Endothelial cell of umbilical vein (primary cell): ENCODE data around the gene PPARD. TPM values are rescaled to one million over a fixed set of nuclear protein-coding genes. Genes with fewer than 3 reads are reported as not detected.

ENCODE experiments used
- BruUV-seq: library from RNA; stranded (reverse); fragments of 400-500 nt; replicated peaks from 2 replicates; lab custom pipeline; 2021; lab: Mats Ljungman, UMichigan
- CTCF ChIA-PET: fragments of 300-600, 350-600 bp; sonication (Branson Sonifier 250); formaldehyde crosslinking; loops from one replicate; lab custom pipeline; 2021; ENCODE audit warnings: antibody characterized with exemption, inconsistent platforms; lab: Charles Lee
- POLR2A ChIA-PET: fragments of 300-600, 350-600 bp; sonication (Branson Sonifier 250); formaldehyde crosslinking; loops from one replicate; lab custom pipeline; 2021; ENCODE audit warnings: antibody characterized with exemption, inconsistent platforms; lab: Charles Lee
- DNase-seq: peaks from one replicate; pipeline ENCODE4 v3.0.0-alpha.2; 2011; ENCODE audit warnings: low read depth, low spot score
- FAIRE-seq: peaks from 2 replicates; lab custom pipeline; 2011; peaks lifted over from hg19 to GRCh38; lab: Jason Lieb, UNC
- H2AFZ ChIP-seq: 2 replicates; pipeline ENCODE4 v1.6.0; 2012; ENCODE audit warnings: low read depth, low read length, control low read depth, inconsistent platforms
- H3K27ac ChIP-seq: 2 replicates; pipeline ENCODE4 v1.5.1; 2011; ENCODE audit warnings: low read depth, mild to moderate bottlenecking, control low read depth, low read length, moderate library complexity; ENCODE audit not compliant: insufficient read depth
- H3K27me3 ChIP-seq, 2 experiments: 2 replicates each; pipeline versions ENCODE4 v1.6.0 to v1.6.1; 2011; ENCODE audit warnings: low read length in 2 of 2, mixed read lengths in 1 of 2; ENCODE audit not compliant: control insufficient read depth in 2 of 2, insufficient read depth in 2 of 2
- H3K36me3 ChIP-seq, 2 experiments: 2 replicates in 1 of 2; 3 replicates in 1 of 2; pipeline ENCODE4 v1.5.1; 2011; ENCODE audit warnings: low read length in 2 of 2, mild to moderate bottlenecking in 1 of 2, moderate library complexity in 1 of 2; ENCODE audit not compliant: control insufficient read depth in 2 of 2, insufficient read depth in 2 of 2; ENCODE audit errors: extremely low read depth in 1 of 2
- H3K4me1 ChIP-seq: 3 replicates; pipeline ENCODE4 v1.5.1; 2011; ENCODE audit warnings: mild to moderate bottlenecking, low read length; ENCODE audit not compliant: control insufficient read depth, insufficient read depth; ENCODE audit errors: extremely low read depth
- H3K4me2 ChIP-seq: 2 replicates; pipeline ENCODE4 v1.6.1; 2011; ENCODE audit warnings: low read length, control low read depth, mixed read lengths; ENCODE audit not compliant: insufficient read depth
- H3K4me3 ChIP-seq, 3 experiments: fragments of 200-600 bp in 1 of 3; sonication (generic), shearing (Covaris generic) in 1 of 3; replicated peaks in 1 of 3; 2 replicates each; pipeline ENCODE4 v1.5.1; 2011 to 2016; ENCODE audit warnings: control low read depth in 3 of 3, low read length in 3 of 3, mild to moderate bottlenecking in 2 of 3, inconsistent platforms in 1 of 3, low read depth in 1 of 3, moderate library complexity in 1 of 3; ENCODE audit not compliant: insufficient read depth in 1 of 3
- H3K79me2 ChIP-seq: 2 replicates; pipeline ENCODE4 v1.6.0; 2012; ENCODE audit warnings: low read length, inconsistent platforms; ENCODE audit not compliant: control insufficient read depth, insufficient read depth
- H3K9ac ChIP-seq: replicated peaks from 2 replicates; pipeline ENCODE3; 2011; ENCODE audit warnings: low read length, control low read depth; ENCODE audit not compliant: insufficient read depth; ENCODE audit errors: extremely low read depth
- H3K9me1 ChIP-seq: replicated peaks from 3 replicates; pipeline ENCODE4 v1.6.0; 2011; ENCODE audit warnings: mild to moderate bottlenecking, low read length; ENCODE audit not compliant: control insufficient read depth, insufficient read depth; ENCODE audit errors: extremely low read depth
- H3K9me3 ChIP-seq: replicated peaks from 2 replicates; pipeline ENCODE4 v1.5.1; 2012; ENCODE audit warnings: low read length, inconsistent platforms; ENCODE audit not compliant: control insufficient read depth, insufficient read depth
- H4K20me1 ChIP-seq: replicated peaks from 2 replicates; pipeline ENCODE3; 2011; ENCODE audit warnings: mild to moderate bottlenecking, low read length; ENCODE audit not compliant: control insufficient read depth, insufficient read depth; ENCODE audit errors: extremely low read depth
- EZH2 ChIP-seq: IDR thresholded peaks from 2 replicates; pipeline ENCODE4 v1.6.1; 2012; ENCODE audit warnings: borderline replicate concordance, low read depth, mild to moderate bottlenecking, moderate library complexity, low read length, inconsistent platforms; ENCODE audit not compliant: severe bottlenecking
- FOS ChIP-seq: IDR thresholded peaks from 2 replicates; pipeline ENCODE4 v1.6.1; 2011; ENCODE audit warnings: mild to moderate bottlenecking, low read length, moderate library complexity, borderline replicate concordance; ENCODE audit not compliant: insufficient read depth
- GATA2 ChIP-seq: IDR thresholded peaks from 2 replicates; pipeline ENCODE4 v1.7.0; 2011; ENCODE audit warnings: low read depth, mild to moderate bottlenecking, moderate library complexity, mixed read lengths, low read length; ENCODE audit not compliant: insufficient read length, insufficient read depth
- JUN ChIP-seq: IDR thresholded peaks from 2 replicates; pipeline ENCODE4 v1.6.1; 2011; ENCODE audit warnings: borderline replicate concordance, low read depth; ENCODE audit not compliant: insufficient read length, insufficient read depth
- MYC ChIP-seq: IDR thresholded peaks from one replicate; pipeline ENCODE4 v1.6.1; 2011; ENCODE audit warnings: mild to moderate bottlenecking, low read depth, low read length
- POLR2A ChIP-seq: IDR thresholded peaks from 2 replicates; pipeline ENCODE4 v1.6.1; 2012; ENCODE audit warnings: low read depth, mild to moderate bottlenecking, control low read depth, low read length
- POLR2AphosphoS5 ChIP-seq: IDR thresholded peaks from 2 replicates; pipeline ENCODE4 v1.6.1; 2012; ENCODE audit warnings: low read depth, mild to moderate bottlenecking, control low read depth, low read length, moderate library complexity; ENCODE audit not compliant: insufficient read depth
- dilution Hi-C: fragments of 300-500 bp; cut with MboI; formaldehyde crosslinking; loops from one replicate; pipeline ENCODE4 v1.15.0; 2019; ENCODE audit warnings: low sequenced_read_pairs; ENCODE audit not compliant: extremely low pct_ligation_motif_present
- intact Hi-C: fragments of 100-400 bp; cut with micrococcal nuclease; formaldehyde crosslinking; loops from one replicate; pipeline ENCODE4 v1.10.0; 2022
- polyA plus RNA-seq, 4 experiments: library from polyadenylated mRNA; depleted of rRNA in 3 of 4; stranded (reverse) in 3 of 4; unstranded in 1 of 4; fragments of >200 nt; gene quantifications; 2 replicates each; pipeline versions ENCODE4 v1.2.1 to v1.2.3, GENCODE V29; 2011 to 2012; ENCODE audit warnings: missing spikeins in 1 of 4
- total RNA-seq: library from RNA; stranded (reverse); gene quantifications from 2 replicates; pipeline ENCODE4 v1.2.3, GENCODE V29; 2021
- TF ChIP-seq, protein P1 (sequence below): IDR thresholded peaks from 2 replicates; pipeline ENCODE4 v1.6.1; 2011; ENCODE audit not compliant: insufficient read depth, insufficient read length
- TF ChIP-seq, protein P2 (sequence below), 2 donors: IDR thresholded peaks; 1 replicate in 1 of 2; 2 replicates in 1 of 2; pipeline ENCODE4 v1.5.1; 2011; ENCODE audit warnings: low read length in 2 of 2, mild to moderate bottlenecking in 2 of 2, moderate library complexity in 2 of 2, control low read depth in 1 of 2, inconsistent platforms in 1 of 2, low read depth in 1 of 2; ENCODE audit not compliant: insufficient read depth in 1 of 2; ENCODE audit errors: extremely low read depth in 1 of 2

PPARD gene
- total and polyA plus RNA-seq, 2 donors (not counting 3 experiments of a cell fraction or from before 2014, with no cell fraction given) = 23.4 to 29.2 TPM

GRCh38 chr6:35359346-35359743 lies 17.0 kb downstream of the PPARD start:
- POLR2A ChIA-PET = no interaction called here
- Histone ChIP-seq H3K27ac (no peak overlapping the region), H3K36me3 (peaks cover 0 to 2% of the 10 kb centered on the region in 2 experiments), H3K4me2 (no peak overlapping the region), H4K20me1 (no peaks in the 10 kb centered on the region), H3K79me2 (peaks cover 5% of the 10 kb centered on the region), H3K4me1 (no peaks in the 10 kb centered on the region), H3K9me1 (no peaks in the 10 kb centered on the region), H3K4me3 (no peak overlapping the region), H3K9ac (no peak overlapping the region), H3K27me3 (no peaks in the 10 kb centered on the region), H2AFZ (no peak overlapping the region), H3K9me3 (no peaks in the 10 kb centered on the region)
- FAIRE-seq (no peak), DNase-seq (no peak)
- intact Hi-C loops = no loop called here
- no TSS peak for BruUV-seq
- TF ChIP-seq, protein P1, sequence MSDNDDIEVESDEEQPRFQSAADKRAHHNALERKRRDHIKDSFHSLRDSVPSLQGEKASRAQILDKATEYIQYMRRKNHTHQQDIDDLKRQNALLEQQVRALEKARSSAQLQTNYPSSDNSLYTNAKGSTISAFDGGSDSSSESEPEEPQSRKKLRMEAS = no peak
- TF ChIP-seq MYC (no peak), EZH2 (no peak), JUN (no peak), POLR2A (no peak), POLR2AphosphoS5 (no peak), GATA2 (no peak), FOS (no peak)
- TF ChIP-seq, protein P2, sequence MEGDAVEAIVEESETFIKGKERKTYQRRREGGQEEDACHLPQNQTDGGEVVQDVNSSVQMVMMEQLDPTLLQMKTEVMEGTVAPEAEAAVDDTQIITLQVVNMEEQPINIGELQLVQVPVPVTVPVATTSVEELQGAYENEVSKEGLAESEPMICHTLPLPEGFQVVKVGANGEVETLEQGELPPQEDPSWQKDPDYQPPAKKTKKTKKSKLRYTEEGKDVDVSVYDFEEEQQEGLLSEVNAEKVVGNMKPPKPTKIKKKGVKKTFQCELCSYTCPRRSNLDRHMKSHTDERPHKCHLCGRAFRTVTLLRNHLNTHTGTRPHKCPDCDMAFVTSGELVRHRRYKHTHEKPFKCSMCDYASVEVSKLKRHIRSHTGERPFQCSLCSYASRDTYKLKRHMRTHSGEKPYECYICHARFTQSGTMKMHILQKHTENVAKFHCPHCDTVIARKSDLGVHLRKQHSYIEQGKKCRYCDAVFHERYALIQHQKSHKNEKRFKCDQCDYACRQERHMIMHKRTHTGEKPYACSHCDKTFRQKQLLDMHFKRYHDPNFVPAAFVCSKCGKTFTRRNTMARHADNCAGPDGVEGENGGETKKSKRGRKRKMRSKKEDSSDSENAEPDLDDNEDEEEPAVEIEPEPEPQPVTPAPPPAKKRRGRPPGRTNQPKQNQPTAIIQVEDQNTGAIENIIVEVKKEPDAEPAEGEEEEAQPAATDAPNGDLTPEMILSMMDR (IDR thresholded peaks at IDR 0.05; ENCODE audit: extremely low read depth in 1 of 2, insufficient read depth in 1 of 2, low read depth in 1 of 2, low read length in 2 of 2) = no peak
- dilution Hi-C loops = no loop called here
- CTCF ChIA-PET = no interaction called here
